Activated T-helper 17 cell treated with anti-CD3 and anti-CD28 coated beads, Interleukin-2, amount 50 U/mL, for 72 hours (primary cell): ENCODE data around the gene MTF1. TPM values are rescaled to one million over a fixed set of nuclear protein-coding genes. Genes with fewer than 3 reads are reported as not detected.
A peak's percentile ranks its signal among the peaks of the same experiment; 100 is the strongest.

Source experiments
- ATAC-seq: fragments of 150-1000 bp; cut with Tn5 transposase; replicated peaks from 2 replicates; pipeline ENCODE4 v1.10.0; 2021; ENCODE audit warnings: mild to moderate bottlenecking, moderate library complexity
- H3K27ac Mint-ChIP-seq: one replicate; pipeline ENCODE4 v1.8.0; 2022; ENCODE audit warnings: mixed read lengths
- H3K27me3 Mint-ChIP-seq: one replicate; pipeline ENCODE4 v1.8.0; 2022; ENCODE audit warnings: mixed read lengths
- H3K36me3 Mint-ChIP-seq: one replicate; pipeline ENCODE4 v1.8.0; 2022; ENCODE audit warnings: low read depth, mild to moderate bottlenecking, mixed read lengths
- H3K4me1 Mint-ChIP-seq: one replicate; pipeline ENCODE4 v1.8.0; 2022; ENCODE audit warnings: mixed read lengths
- H3K4me3 Mint-ChIP-seq: one replicate; pipeline ENCODE4 v1.8.0; 2022; ENCODE audit warnings: mild to moderate bottlenecking, mixed read lengths
- H3K9me3 Mint-ChIP-seq: one replicate; pipeline ENCODE4 v1.8.0; 2022; ENCODE audit warnings: mixed read lengths
- total RNA-seq, 2 donors: library from RNA; stranded (reverse); gene quantifications; one replicate each; pipeline ENCODE4 v1.2.3, GENCODE V29; 2022

The MTF1 gene
- total RNA-seq, 2 donors from 2014 or later = 23.5 to 27.2 TPM

DNA sequence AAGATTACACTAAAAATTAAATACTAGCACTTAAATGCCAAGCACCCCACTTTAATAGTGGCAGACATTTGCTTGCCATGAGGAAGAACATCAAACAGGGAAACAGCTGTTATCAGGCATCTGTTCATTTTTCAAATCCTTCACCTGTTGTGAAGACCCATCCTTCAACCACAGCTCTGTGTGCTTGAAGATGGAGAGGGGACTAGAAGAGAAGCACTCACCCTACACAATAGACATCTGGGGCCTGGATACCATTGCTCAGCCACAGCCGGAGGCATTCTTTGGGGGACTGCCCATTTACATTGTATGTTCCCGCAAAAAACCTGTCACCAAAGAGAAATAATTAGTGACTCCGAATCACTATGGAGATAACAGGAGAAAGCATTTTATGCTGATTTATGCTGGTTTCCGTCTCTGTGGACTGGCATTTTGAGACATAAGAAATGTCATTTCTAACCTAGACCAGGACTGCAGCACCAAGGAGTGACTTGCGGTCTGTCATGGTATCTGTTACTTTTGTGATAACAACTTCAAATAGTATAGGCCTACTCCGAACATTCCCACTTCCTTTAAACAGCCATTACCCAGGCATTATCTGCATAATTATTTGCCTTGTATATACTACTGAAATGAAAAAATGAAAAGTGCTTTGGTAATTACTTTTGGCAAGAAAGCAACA, 28.8 kb upstream of the MTF1 start:
- H3K27ac Mint-ChIP-seq = no peak overlapping the region
- peaks cover 6% of the 10 kb centered on the region for H3K4me1 Mint-ChIP-seq
- peaks cover 62% of the 10 kb centered on the region for H3K36me3 Mint-ChIP-seq
- ATAC-seq = no peak
- H3K9me3 Mint-ChIP-seq = no peaks in the 10 kb centered on the region
- no peaks in the 10 kb centered on the region for H3K27me3 Mint-ChIP-seq
- no peak overlapping the region for H3K4me3 Mint-ChIP-seq

DNA sequence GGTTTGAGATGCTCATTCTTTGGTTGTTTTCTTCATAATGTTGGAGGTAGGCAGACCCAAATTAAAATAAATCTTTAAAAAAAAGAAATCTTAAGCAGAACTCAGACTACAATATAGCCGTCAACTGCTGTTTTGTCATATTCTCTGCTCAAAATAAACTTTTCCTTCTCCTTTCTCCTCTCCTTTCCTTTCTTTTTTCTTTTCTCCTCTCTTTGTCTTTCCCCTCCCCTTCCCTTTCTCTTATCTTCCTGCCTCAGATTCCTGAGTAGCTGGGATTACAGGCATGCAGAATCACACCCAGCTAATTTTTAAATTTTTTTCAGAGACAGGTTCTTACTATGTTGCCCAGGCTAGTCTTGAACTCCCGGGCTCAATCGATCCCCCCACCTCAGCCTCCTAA, 24.8 kb upstream of the MTF1 start:
- Mint-ChIP-seq H3K9me3 (no peaks in the 10 kb centered on the region), H3K27me3 (no peaks in the 10 kb centered on the region), H3K36me3 (peaks cover 91% of the 10 kb centered on the region), H3K4me1 (peaks cover 6% of the 10 kb centered on the region), H3K27ac (peak overlapping the region; percentile 84), H3K4me3 (no peak overlapping the region)
- no peak for ATAC-seq

DNA sequence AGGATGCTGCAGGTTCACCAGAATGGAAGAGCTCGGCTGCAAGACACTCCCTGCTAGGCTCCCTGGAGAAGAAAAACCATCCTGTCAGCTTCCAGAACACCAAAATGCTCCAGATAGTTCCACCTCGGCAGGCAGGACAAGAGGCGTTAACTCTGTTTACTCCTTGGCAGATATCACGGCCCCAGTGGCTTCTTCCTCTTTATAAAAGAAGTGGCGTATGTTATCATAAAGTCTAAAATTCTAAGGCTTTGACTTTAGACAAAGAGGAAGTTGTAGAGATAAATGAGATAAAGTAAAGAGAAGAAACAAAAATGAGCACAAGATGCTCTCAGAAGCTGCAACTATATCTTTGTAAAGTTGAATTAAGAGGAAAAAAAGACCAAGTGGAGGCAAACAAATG, 24.3 kb upstream of the MTF1 start:
- peaks cover 6% of the 10 kb centered on the region for H3K4me1 Mint-ChIP-seq
- H3K4me3 Mint-ChIP-seq = no peak overlapping the region
- peak overlapping the region; percentile 84 for H3K27ac Mint-ChIP-seq
- no peaks in the 10 kb centered on the region for H3K9me3 Mint-ChIP-seq
- H3K27me3 Mint-ChIP-seq = no peaks in the 10 kb centered on the region
- ATAC-seq = no peak
- peaks cover 91% of the 10 kb centered on the region for H3K36me3 Mint-ChIP-seq

DNA sequence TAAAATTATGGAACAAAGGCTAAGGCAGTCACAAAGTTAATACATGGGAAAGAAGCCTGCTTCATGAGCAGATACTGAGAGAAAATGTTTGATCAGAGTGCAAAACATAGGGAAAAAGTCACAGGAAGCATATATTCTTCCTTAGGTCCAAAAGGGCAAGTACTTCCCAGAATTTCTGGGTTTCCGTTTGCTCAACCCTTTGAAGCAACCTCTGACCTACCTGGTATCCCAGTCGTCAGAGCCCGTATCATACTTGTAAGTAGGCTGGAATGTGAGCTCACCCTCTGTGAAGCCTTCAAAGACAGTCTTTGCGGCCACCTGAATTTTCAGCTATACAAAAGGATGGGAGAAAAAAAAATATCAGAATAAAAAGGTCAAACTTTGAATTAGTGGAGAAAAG, 20.5 kb upstream of the MTF1 start:
- Mint-ChIP-seq H3K4me1 (peaks cover 6% of the 10 kb centered on the region), H3K4me3 (no peak overlapping the region), H3K27ac (no peak overlapping the region), H3K36me3 (peaks cover 85% of the 10 kb centered on the region), H3K9me3 (no peaks in the 10 kb centered on the region), H3K27me3 (no peaks in the 10 kb centered on the region)
- no peak for ATAC-seq

DNA sequence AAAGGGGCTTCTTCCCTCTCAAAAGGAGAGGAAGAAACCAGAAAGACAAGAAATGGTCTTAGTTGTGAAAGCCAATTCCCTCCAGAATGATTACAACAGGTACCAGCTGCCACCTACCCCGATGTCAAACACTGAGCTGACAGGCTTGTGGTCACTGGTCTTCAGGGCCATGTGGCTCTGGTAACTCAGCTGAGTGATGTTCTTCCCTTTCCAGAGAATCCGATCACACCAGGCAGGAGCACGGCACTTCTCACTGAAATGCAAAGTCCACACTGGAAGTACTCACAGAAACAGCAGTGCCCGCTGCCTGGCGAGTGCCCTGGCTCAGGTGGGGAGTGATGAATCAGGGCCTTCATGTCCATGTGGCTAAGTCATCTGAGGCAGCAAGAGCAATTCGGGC, 18.7 kb upstream of the MTF1 start:
- Mint-ChIP-seq H3K4me1 (no peaks in the 10 kb centered on the region), H3K9me3 (no peaks in the 10 kb centered on the region), H3K27me3 (no peaks in the 10 kb centered on the region), H3K4me3 (no peak overlapping the region), H3K27ac (no peak overlapping the region), H3K36me3 (peaks cover 89% of the 10 kb centered on the region)
- ATAC-seq = no peak

DNA sequence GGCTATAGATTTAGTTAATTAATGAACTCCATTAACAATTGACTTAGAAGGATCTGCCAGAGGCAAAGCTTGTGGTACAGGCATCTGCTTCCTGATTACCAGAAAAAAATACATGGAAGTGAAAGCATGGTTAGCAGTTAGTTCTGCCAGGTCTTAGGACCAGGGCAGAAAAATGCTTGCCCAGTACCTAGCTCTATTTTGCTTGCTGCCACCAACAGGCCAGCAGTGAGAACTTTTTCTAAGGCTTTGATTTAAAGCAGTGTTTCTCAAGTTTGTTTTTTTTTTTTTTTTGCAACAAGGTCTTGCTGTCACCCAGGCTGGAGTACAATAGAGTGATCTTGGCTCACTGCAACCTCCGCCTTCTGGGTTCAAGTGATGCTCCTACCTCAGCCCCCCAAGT, 16.4 kb upstream of the MTF1 start:
- H3K36me3 Mint-ChIP-seq = peaks cover 86% of the 10 kb centered on the region
- ATAC-seq = no peak
- H3K4me3 Mint-ChIP-seq = no peak overlapping the region

DNA sequence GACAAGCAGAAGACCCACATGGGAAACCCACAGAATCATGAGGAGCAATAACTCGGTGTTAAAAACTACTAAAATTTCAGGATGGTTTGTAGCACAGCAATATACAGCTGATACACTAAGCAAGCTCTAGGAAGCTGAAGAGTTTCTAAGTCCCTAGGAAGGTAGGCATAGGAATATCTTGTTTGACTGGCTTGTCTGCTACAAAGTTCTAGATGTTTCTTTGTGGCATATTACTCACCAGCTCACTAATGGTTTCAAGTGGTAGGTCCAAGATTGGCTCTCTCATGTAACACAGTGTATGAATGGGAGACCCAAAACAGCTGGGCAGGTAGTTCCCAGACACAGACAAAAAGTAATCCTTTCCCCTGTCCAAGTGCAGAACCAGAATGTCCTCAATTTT, 13.3 kb upstream of the MTF1 start:
- ATAC-seq = no peak
- no peaks in the 10 kb centered on the region for H3K27me3 Mint-ChIP-seq
- H3K4me1 Mint-ChIP-seq = no peaks in the 10 kb centered on the region
- H3K9me3 Mint-ChIP-seq = no peaks in the 10 kb centered on the region
- peaks cover 87% of the 10 kb centered on the region for H3K36me3 Mint-ChIP-seq
- no peak overlapping the region for H3K4me3 Mint-ChIP-seq
- no peak overlapping the region for H3K27ac Mint-ChIP-seq

More for the DNA sequence above, 16.4 kb upstream of the MTF1 start:
- no peaks in the 10 kb centered on the region for H3K27me3 Mint-ChIP-seq
- no peak overlapping the region for H3K27ac Mint-ChIP-seq
- no peaks in the 10 kb centered on the region for H3K9me3 Mint-ChIP-seq
- H3K4me1 Mint-ChIP-seq = no peaks in the 10 kb centered on the region

DNA sequence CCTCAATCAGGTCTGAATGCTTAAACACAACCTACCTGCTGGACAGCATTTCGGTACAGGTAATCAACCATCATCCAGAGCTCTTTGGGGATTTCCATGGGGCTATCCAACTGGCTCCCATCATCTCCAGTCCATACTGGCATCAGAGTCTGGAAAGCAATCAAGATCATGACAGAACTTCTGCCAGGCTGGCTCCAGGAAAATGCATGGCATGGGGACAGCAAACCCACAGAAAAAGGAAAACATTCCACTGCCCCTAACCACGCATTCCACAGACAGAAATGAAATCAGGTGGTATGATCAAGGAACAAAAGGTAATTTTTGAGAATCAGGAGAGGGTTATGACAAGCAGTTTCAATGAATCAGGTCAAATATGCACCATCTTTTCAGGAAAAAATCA, 9.1 kb upstream of the MTF1 start:
- no peak for ATAC-seq
- H3K27ac Mint-ChIP-seq = no peak overlapping the region
- no peaks in the 10 kb centered on the region for H3K27me3 Mint-ChIP-seq
- no peaks in the 10 kb centered on the region for H3K9me3 Mint-ChIP-seq
- H3K4me1 Mint-ChIP-seq = peaks cover 6% of the 10 kb centered on the region
- H3K36me3 Mint-ChIP-seq = peaks cover 81% of the 10 kb centered on the region
- no peak overlapping the region for H3K4me3 Mint-ChIP-seq

DNA sequence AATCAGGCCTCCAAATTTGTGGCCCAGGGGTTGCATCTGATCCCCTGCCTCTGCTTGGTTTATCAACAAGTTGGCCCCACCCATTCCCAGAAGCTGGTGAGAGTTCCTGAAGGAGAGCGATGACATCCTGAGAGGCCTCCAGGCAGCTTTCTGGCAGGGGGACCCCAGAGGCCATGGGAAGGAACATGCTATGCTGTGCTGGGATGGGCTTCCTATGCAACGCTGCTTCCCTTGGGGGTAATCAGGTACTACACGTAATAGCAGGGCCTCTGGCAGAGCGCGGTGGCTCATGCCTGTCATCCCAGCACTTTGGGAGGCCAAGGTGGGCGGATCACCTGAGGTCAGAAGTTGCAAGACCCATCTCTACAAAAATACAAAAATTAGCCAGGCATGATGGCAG, 8.4 kb upstream of the MTF1 start:
- Mint-ChIP-seq H3K27me3 (no peaks in the 10 kb centered on the region), H3K4me3 (no peak overlapping the region), H3K4me1 (peaks cover 6% of the 10 kb centered on the region), H3K36me3 (peaks cover 75% of the 10 kb centered on the region), H3K27ac (no peak overlapping the region), H3K9me3 (no peaks in the 10 kb centered on the region)
- no peak for ATAC-seq

DNA sequence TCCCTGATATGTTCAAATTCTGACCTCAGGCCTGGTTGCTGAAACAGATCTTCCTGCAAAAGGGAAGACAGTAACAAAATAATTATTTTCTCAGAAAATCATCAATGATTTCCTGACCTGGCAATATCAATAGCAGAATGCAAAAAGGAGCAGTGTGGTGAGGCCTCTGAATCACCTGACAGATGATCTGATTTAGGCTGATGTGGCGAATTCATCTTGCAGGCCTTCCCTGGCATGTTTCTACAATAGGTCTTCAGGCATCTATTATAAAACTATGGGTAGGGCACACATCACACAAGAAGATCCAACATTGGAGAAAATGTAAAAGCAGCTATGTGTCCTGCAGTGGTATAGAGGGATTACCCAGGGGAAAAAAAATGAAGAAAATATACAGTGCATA, 7.1 kb upstream of the MTF1 start:
- Mint-ChIP-seq H3K27me3 (no peaks in the 10 kb centered on the region), H3K4me1 (peaks cover 14% of the 10 kb centered on the region), H3K36me3 (peaks cover 73% of the 10 kb centered on the region), H3K4me3 (no peak overlapping the region), H3K27ac (peak overlapping the region; percentile 13), H3K9me3 (no peaks in the 10 kb centered on the region)
- ATAC-seq = no peak

DNA sequence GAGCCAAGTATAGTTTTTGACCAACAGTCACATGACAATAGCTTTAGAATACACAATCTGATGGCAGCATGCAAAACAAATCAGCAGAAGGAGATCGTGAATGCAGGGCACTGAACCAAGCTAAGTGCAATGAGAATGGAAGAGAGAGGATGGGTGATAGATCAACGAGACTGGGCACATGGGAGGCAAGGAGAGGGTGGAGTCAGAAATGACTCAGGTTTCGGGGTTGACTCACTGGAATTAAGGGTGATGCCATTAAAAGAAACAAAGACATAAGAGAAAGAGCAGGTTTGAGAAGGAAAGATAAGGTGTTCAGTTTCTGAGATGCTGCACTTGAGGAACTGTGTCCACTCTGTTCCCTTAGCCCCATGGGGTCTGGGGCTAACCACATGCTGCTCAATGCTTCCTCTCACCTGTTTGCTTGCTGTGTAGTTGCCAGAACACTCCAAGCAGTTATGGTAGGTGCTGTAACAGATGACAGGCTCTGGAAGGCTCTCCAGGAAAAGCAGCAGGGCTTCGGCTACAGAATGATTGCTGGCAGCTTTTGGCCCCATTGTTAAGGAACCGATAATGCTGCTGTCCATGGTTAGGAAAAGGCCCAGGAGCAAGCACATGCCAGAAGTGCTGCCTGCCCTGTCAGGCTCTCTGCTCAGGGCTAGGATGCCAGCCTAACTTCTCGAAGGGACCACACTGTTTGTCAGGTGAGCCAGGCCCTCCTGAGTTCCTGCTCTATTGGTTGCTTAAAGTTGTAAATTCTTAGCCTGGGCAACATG, 6.1 kb upstream of the MTF1 start:
- Mint-ChIP-seq H3K4me3 (no peak overlapping the region), H3K27ac (peak overlapping the region; percentile 13), H3K9me3 (no peaks in the 10 kb centered on the region), H3K27me3 (no peaks in the 10 kb centered on the region), H3K4me1 (peaks cover 14% of the 10 kb centered on the region), H3K36me3 (peaks cover 64% of the 10 kb centered on the region)
- ATAC-seq = peak; percentile 93

DNA sequence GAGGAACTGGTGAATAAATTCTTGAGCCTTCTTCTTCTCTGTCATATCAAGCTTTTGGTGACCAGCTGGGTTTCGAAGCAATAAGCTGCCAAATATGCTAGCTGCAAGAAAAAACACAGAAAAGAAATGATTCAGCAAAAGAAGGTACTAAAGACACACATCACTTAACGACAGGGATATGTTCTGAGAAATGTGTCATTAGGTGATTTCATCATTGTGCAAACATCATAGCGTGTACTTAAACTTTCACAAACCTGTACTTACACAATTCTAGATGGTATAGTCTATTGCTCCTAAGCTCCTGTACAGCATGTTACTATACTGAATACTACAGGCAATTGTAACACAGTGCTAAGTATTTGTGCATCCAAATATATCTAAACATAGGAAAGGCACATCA, 2.9 kb upstream of the MTF1 start:
- peaks cover 23% of the 10 kb centered on the region for H3K4me1 Mint-ChIP-seq
- H3K4me3 Mint-ChIP-seq = peak overlapping the region; percentile 43
- H3K27me3 Mint-ChIP-seq = no peaks in the 10 kb centered on the region
- ATAC-seq = peak; percentile 5
- H3K9me3 Mint-ChIP-seq = no peaks in the 10 kb centered on the region
- peak overlapping the region; percentile 31 for H3K27ac Mint-ChIP-seq
- H3K36me3 Mint-ChIP-seq = peaks cover 50% of the 10 kb centered on the region

DNA sequence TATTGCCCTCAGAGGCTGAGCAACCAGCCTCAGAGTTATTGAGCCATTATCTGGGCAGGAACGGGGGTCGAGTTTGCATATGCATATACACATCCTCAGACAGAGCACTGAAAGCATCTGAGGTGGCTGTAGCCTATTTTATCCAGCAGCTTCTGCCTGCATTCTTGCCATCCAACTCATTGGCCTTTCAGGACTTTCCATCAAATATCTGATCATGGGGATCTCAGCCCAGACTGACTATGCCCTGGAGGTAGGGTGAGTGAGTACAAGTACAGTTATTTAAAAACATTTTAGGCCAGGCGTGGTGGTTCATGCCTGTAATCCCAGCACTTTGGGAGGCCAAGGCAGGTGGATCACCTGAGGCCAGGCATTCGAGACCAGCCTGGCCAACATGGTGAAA, 1.8 kb upstream of the MTF1 start:
- no peaks in the 10 kb centered on the region for H3K27me3 Mint-ChIP-seq
- H3K4me1 Mint-ChIP-seq = peaks cover 27% of the 10 kb centered on the region
- H3K4me3 Mint-ChIP-seq = peak overlapping the region; percentile 88
- H3K27ac Mint-ChIP-seq = no peak overlapping the region
- peaks cover 52% of the 10 kb centered on the region for H3K36me3 Mint-ChIP-seq
- H3K9me3 Mint-ChIP-seq = no peaks in the 10 kb centered on the region
- ATAC-seq = no peak

DNA sequence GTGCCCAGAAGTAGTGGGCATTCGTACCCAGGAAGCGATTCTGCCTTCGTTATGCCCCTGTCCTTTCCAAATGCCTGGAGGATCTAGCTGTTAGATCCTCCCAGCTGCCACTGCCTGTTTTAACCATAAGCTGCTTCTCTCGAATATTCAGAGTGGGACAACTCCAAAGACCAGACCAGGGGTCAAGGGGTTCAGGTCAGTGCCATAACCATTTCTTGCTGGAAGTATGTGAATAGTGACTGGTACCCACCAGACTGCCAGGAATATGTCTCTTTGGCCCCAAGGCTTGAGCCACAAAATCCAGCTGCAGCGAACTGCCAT, 914 bp upstream of the MTF1 start:
- Mint-ChIP-seq H3K27ac (peak overlapping the region; percentile 91), H3K4me1 (peaks cover 24% of the 10 kb centered on the region), H3K4me3 (peak overlapping the region; percentile 88), H3K9me3 (no peaks in the 10 kb centered on the region), H3K36me3 (peaks cover 55% of the 10 kb centered on the region), H3K27me3 (no peaks in the 10 kb centered on the region)
- no peak for ATAC-seq

DNA sequence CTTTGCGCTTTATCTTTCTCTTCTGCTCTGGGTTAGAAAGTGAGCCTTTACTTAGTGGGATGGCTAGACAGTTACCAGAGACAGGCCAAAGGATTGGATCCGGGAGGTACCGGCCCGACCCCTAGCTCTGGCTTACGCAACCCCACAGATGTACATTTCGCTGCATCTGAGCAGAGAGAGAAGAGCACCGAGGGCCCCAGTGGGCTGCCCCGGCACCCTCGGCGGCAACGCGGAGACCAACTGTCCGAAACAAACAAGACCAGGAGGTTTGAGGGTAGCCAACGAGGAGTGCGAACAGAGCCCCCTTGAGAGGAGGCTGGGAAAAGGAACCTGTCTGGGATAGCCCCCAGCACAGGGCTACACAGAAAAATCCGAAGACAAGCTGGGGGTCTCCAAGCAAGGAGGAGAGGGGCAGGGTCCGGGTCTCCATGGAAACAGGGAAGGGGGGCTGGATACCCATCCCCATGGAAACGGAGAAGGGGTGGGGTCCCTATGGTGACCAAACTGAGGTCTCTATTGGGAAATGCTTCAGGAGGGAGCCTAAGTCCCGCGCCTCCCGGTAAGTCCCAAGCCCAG, 373 bp downstream of the MTF1 start:
- Mint-ChIP-seq H3K27me3 (no peaks in the 10 kb centered on the region), H3K36me3 (peaks cover 56% of the 10 kb centered on the region), H3K4me3 (peak overlapping the region; percentile 88), H3K4me1 (peaks cover 24% of the 10 kb centered on the region), H3K9me3 (no peaks in the 10 kb centered on the region), H3K27ac (peak overlapping the region; percentile 91)
- no peak for ATAC-seq
